Bronchial epithelial cell (primary cell): ENCODE measurements around the gene HNRNPA3. TPM values are rescaled to one million over a fixed set of nuclear protein-coding genes. Genes with fewer than 3 reads are reported as not detected.

Experiments
- DNase-seq: peaks from one replicate; pipeline ENCODE4 v3.0.0-alpha.2; 2010; ENCODE audit warnings: low read depth
- FAIRE-seq: peaks from 2 replicates; lab custom pipeline; 2011; peaks lifted over from hg19 to GRCh38; lab: Jason Lieb, UNC
- H3K27me3 ChIP-seq: 2 replicates; pipeline ENCODE4 v1.5.1; 2011; ENCODE audit warnings: low read length; ENCODE audit not compliant: control insufficient read depth, insufficient read depth
- H3K36me3 ChIP-seq: 2 replicates; pipeline ENCODE4 v1.5.1; 2011; ENCODE audit warnings: low read length; ENCODE audit not compliant: control insufficient read depth, insufficient read depth
- H3K4me3 ChIP-seq: 2 replicates; pipeline ENCODE4 v1.5.1; 2011; ENCODE audit warnings: mild to moderate bottlenecking, low read depth, low read length, control low read depth
- total RNA-seq: library from RNA; depleted of rRNA; stranded (reverse); fragments of >200 nt; gene quantifications from 2 replicates; pipeline ENCODE4 v1.2.1, GENCODE V29; 2014
- TF ChIP-seq, protein P1 (sequence below): IDR thresholded peaks from 2 replicates; pipeline ENCODE4 v1.5.1; 2011; ENCODE audit warnings: mild to moderate bottlenecking, moderate library complexity, low read length, control low read depth, inconsistent platforms; ENCODE audit not compliant: insufficient read depth, severe bottlenecking

The HNRNPA3 gene
- total RNA-seq, 1 donor from 2014 or later = 30.5 TPM

DNA sequence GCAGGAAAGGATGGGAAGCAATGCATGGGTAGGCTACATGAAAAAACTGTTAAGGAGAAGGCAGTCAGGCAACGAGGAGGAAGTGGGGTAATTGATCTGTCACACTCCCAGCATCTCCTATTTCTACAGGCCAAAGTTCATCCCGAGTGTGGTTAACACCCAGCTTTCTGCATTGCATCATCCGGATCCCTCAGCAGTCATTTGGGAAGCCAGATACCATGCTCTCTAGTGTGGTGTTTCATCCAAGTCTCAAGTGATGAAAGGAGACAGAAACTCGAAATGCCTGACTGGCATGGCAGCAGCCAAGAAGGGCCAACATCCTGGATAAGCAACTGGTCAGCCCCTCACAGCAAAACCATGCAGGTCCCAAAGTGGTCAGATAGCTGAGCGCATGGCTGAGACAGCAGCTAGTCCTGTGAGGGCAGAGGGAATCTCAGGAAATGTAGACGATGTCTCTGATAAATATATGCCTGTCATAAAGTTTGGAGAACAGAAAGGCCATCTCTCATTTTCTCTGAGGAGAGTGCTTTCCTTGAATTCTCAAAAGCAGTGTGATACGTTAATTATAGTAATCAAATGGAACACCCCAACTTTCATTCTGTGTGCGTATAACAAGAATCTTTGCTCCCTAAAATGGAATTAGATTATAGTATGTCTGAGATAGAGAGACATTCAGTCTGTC lies 24.8 kb upstream of the HNRNPA3 start:
- no peak overlapping the region for H3K4me3 ChIP-seq
- TF ChIP-seq, protein P1, sequence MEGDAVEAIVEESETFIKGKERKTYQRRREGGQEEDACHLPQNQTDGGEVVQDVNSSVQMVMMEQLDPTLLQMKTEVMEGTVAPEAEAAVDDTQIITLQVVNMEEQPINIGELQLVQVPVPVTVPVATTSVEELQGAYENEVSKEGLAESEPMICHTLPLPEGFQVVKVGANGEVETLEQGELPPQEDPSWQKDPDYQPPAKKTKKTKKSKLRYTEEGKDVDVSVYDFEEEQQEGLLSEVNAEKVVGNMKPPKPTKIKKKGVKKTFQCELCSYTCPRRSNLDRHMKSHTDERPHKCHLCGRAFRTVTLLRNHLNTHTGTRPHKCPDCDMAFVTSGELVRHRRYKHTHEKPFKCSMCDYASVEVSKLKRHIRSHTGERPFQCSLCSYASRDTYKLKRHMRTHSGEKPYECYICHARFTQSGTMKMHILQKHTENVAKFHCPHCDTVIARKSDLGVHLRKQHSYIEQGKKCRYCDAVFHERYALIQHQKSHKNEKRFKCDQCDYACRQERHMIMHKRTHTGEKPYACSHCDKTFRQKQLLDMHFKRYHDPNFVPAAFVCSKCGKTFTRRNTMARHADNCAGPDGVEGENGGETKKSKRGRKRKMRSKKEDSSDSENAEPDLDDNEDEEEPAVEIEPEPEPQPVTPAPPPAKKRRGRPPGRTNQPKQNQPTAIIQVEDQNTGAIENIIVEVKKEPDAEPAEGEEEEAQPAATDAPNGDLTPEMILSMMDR = no peak
- FAIRE-seq (no peak), DNase-seq (peak; percentile 52)
- H3K27me3 ChIP-seq = no peaks in the 10 kb centered on the region
- no peaks in the 10 kb centered on the region for H3K36me3 ChIP-seq

DNA sequence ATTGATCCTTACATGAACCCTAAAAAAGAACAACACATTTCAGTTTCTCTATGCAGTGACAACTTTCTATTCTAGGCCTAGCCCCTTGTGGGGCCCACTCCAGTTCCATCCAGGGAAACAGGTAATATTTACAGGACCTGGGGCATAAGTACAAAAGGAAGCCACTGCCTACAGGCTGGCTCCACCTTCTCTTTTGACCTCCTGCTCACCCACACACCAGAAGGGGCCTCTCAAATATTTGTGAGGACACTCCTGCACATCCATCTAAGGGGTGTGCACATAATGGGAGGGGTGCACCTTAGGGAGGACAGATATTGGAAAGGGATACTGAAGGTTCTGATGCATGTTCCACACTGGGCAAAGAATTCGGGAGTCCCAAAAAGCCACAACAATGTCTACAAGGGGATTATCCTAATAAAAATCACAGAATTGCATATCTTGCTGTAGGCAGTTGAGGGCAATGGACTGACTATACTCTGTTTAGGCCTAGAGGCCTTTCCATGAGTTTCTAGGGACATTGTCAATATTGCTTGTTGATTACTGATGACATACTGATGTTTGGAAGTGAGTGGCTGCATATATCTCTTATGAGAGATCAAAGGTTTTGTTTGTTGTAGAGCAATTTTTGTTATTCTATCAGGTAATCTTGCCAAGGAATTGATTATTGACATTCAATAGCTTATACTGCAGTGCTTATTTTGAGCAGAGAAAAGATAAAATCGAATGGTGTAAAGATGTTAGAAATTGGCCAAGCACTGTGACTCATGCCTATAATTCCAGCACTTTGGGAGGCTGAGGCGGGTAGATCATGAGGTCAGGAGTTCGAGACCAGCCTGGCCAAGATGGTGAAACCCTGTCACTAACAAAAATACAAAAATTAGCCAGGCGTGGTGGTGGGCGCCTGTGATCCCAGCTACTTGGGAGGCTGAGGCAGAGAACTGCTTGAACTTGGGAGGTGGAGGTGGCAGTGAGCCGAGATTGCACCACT lies 23.8 kb upstream of the HNRNPA3 start:
- Histone ChIP-seq H3K36me3 (no peaks in the 10 kb centered on the region), H3K27me3 (no peaks in the 10 kb centered on the region), H3K4me3 (no peak overlapping the region)
- no peak for FAIRE-seq
- TF ChIP-seq, protein P1 = no peak
- DNase-seq = no peak

DNA sequence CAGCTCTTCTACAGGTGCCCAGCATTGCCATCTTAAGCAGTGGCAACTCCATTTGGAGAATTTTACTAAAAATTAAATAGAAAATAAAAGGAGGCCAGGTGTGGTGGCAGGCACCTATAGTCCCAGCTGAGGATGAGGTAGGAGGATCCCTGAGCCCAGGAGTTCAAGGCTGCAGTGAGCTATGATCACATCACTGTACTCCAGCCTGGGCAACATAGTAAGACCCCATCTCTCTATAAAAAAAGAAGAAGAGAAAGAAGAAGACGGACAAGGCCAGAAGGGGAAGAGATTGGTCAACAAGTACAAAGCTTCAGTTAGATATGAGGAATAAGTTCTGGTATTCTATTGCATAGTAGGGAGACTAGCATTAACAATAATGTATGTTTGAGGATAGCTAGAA lies 21.7 kb upstream of the HNRNPA3 start:
- no peaks in the 10 kb centered on the region for H3K27me3 ChIP-seq
- no peak overlapping the region for H3K4me3 ChIP-seq
- FAIRE-seq (no peak), DNase-seq (no peak)
- TF ChIP-seq, protein P1 = no peak
- H3K36me3 ChIP-seq = no peaks in the 10 kb centered on the region

DNA sequence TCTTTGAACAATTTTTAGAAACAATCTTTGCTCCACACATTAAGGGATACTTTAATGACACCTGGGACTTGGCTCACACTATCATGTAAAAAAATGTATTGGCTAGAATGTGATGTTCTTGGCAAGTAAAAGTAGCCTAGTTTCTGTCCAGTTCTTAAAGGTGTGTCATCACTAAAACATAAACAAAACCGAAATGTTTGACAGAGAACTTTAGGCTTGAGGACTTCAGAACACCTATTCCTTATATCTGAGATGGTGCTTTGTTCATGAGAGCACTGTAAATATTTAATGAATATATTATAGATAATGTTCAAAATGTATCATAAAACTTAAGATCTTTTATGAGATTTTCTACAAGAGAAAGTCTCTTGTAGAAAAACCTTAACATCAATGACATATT lies 19.8 kb upstream of the HNRNPA3 start:
- no peaks in the 10 kb centered on the region for H3K27me3 ChIP-seq
- DNase-seq (no peak), FAIRE-seq (no peak)
- no peaks in the 10 kb centered on the region for H3K36me3 ChIP-seq
- TF ChIP-seq, protein P1 = no peak
- no peak overlapping the region for H3K4me3 ChIP-seq

DNA sequence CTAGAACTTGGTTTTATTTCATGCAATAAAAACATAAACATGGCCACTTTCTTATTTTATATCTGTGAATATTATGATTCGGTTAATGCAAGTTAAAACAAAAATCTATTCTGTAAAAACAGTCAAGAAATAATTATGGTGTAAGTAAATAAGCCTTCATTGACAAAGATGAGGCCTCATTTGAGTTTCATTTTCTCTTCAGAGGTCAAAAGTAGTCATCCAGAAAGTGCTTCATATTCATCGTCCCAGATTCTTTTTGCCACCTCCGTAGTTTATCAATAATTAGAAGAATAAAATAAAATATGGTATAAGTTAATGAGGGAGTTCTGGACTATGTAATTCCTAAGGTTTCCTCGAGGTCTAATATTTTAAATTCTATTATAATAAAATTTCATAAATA lies 19.4 kb upstream of the HNRNPA3 start:
- DNase-seq (no peak), FAIRE-seq (no peak)
- no peaks in the 10 kb centered on the region for H3K27me3 ChIP-seq
- no peaks in the 10 kb centered on the region for H3K36me3 ChIP-seq
- H3K4me3 ChIP-seq = no peak overlapping the region
- TF ChIP-seq, protein P1 = no peak
